Muscle of leg (tissue), 9 donors: ENCODE results near the gene LYG1. TPM values are rescaled to one million over a fixed set of nuclear protein-coding genes. Genes with fewer than 3 reads are reported as not detected.

Experiments used
- polyA plus RNA-seq, 8 donors: library from polyadenylated mRNA; unstranded; fragments of 120-200 nt; gene quantifications; one replicate each; pipeline versions ENCODE4 v1.2.1 to v1.2.3, GENCODE V29; 2013; ENCODE audit warnings: inconsistent platforms in 1 of 8, low replicate concordance in 1 of 8; ENCODE audit not compliant: insufficient read length in 8 of 8, insufficient read depth in 1 of 8
- total RNA-seq: library from RNA; stranded (reverse); fragments of 120-200 nt; gene quantifications from one replicate; pipeline ENCODE4 v1.2.4, GENCODE V29; 2013

LYG1 gene
- total and polyA plus RNA-seq, 9 donors: 1.3 to 3.6 (median 1.8) TPM

Other genes with a start within 250 kb of the LYG1 start
- gene C2orf15, start 159.5 kb downstream of the LYG1 start, total RNA-seq: 0.04 TPM
- gene C2orf15, start 159.5 kb downstream of the LYG1 start, polyA plus RNA-seq: under 1 TPM in 7 of 8 donors, not detected in 1; 0.13 to 0.88 (median 0.54) TPM
- 3.1 TPM for gene TSGA10, start 146.3 kb downstream of the LYG1 start, total RNA-seq
- gene TSGA10, start 146.3 kb downstream of the LYG1 start, polyA plus RNA-seq: 1 to 10 TPM; 1.5 to 2.9 (median 1.8) TPM
- gene LIPT1, start 146.2 kb downstream of the LYG1 start, total RNA-seq: 8.1 TPM
- gene LIPT1, start 146.2 kb downstream of the LYG1 start, polyA plus RNA-seq: 1 to 10 TPM; 6.5 to 9.4 (median 7.3) TPM
- 27.5 TPM for gene MITD1, start 120.1 kb downstream of the LYG1 start, total RNA-seq
- gene MITD1, start 120.1 kb downstream of the LYG1 start, polyA plus RNA-seq: 10 to 100 TPM; 16.8 to 27.8 (median 20.7) TPM
- gene MRPL30, start 120.0 kb downstream of the LYG1 start, total RNA-seq: 33.4 TPM
- gene MRPL30, start 120.0 kb downstream of the LYG1 start, polyA plus RNA-seq: 10 to 100 TPM; 32.1 to 41.4 (median 38.8) TPM
- gene LYG2, start 45.5 kb downstream of the LYG1 start, total RNA-seq: not detected
- under 1 TPM in 4 of 8 donors, not detected in 4; 0.22 to 0.30 (median 0.25) TPM for gene LYG2, start 45.5 kb downstream of the LYG1 start, polyA plus RNA-seq
- gene TXNDC9, start 35.1 kb upstream of the LYG1 start, total RNA-seq: 27.0 TPM
- 10 to 100 TPM; 20.7 to 31.4 (median 24.6) TPM for gene TXNDC9, start 35.1 kb upstream of the LYG1 start, polyA plus RNA-seq
- gene EIF5B, start 36.2 kb upstream of the LYG1 start, total RNA-seq: 19.8 TPM
- gene EIF5B, start 36.2 kb upstream of the LYG1 start, polyA plus RNA-seq: 10 to 100 TPM; 46.6 to 60.6 (median 53.2) TPM
- 33.9 TPM for gene REV1, start 188.8 kb upstream of the LYG1 start, total RNA-seq
- 10 to 100 TPM; 25.1 to 37.0 (median 30.1) TPM for gene REV1, start 188.8 kb upstream of the LYG1 start, polyA plus RNA-seq